ENCODE data around the gene DNAAF2.
"Not testable (repeated sequence)": the region's sequence is repeated elsewhere in the genome, so short reads cannot be mapped to it uniquely, and the experiment has no call there.

The DNAAF2 gene, protein sequence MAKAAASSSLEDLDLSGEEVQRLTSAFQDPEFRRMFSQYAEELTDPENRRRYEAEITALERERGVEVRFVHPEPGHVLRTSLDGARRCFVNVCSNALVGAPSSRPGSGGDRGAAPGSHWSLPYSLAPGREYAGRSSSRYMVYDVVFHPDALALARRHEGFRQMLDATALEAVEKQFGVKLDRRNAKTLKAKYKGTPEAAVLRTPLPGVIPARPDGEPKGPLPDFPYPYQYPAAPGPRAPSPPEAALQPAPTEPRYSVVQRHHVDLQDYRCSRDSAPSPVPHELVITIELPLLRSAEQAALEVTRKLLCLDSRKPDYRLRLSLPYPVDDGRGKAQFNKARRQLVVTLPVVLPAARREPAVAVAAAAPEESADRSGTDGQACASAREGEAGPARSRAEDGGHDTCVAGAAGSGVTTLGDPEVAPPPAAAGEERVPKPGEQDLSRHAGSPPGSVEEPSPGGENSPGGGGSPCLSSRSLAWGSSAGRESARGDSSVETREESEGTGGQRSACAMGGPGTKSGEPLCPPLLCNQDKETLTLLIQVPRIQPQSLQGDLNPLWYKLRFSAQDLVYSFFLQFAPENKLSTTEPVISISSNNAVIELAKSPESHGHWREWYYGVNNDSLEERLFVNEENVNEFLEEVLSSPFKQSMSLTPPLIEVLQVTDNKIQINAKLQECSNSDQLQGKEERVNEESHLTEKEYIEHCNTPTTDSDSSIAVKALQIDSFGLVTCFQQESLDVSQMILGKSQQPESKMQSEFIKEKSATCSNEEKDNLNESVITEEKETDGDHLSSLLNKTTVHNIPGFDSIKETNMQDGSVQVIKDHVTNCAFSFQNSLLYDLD

DNA sequence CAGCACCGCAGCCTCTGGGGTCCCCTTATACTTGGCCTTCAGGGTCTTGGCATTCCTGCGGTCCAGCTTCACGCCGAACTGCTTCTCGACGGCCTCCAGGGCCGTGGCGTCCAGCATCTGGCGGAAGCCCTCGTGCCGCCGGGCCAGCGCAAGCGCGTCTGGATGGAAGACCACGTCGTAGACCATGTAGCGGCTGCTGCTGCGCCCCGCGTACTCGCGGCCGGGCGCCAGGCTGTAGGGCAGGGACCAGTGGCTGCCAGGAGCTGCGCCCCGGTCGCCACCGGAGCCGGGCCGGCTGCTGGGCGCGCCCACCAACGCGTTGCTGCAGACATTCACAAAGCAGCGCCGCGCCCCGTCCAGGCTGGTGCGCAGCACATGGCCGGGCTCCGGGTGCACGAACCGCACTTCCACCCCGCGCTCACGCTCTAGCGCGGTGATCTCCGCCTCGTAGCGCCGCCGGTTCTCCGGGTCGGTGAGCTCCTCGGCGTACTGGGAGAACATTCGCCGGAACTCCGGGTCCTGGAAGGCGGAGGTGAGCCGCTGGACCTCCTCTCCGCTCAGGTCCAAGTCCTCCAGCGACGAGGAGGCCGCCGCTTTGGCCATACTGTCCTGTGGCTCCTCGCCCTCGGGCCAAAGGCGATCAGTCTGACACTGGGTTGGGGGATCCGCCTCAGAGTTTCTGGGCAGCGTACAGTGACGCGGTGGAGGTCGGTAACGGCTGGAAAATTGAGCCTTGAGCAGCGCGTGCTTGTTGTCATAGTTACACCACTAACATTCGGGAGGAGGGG lies at the start of gene DNAAF2:
Gene DNAAF2, minus strand, starts transcription at position 698 of the 788 bp plus-strand sequence. Its CDS starts 95 bp downstream, at position 603.
- peak; percentile 49 for DNase-seq

DNA sequence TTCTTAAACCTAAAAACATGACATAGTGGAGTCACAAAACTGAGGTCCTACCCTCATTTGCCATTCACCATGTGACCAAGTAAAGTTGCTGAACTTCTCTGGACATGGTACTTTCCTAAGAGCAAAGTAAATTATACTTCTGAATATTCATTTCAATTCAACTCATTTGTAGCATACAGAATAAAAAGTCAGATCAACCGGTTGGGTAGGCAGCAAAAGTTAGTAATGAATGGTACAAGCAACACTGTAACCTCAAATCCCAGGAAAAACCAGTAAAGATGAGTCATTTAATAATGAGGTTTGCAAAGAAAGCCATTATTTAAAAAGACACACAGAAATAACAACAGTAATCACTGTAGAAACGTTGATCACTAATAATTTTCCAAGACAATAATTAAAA lies 44.2 kb upstream of the DNAAF2 start:
- no peak for DNase-seq

DNA sequence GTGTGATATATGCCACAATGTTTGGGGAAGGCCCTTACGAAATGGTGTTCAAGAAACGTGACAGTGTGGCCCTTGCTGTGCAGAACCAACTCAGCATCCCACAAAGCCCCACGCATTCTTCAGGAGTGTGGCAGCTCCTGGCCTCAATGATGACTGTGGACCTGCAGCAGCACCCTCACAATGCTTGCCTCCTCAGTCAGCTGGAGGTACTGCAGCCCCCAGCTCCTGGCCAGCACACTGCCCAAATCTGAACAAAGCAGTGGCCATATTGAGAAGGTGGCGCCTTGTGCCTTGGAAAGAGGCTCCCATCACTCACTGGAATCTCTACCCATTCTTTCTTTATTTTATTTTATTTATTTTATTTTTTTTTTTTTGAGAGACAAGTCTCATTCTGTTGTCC lies 42.6 kb upstream of the DNAAF2 start:
- no peak for DNase-seq

DNA sequence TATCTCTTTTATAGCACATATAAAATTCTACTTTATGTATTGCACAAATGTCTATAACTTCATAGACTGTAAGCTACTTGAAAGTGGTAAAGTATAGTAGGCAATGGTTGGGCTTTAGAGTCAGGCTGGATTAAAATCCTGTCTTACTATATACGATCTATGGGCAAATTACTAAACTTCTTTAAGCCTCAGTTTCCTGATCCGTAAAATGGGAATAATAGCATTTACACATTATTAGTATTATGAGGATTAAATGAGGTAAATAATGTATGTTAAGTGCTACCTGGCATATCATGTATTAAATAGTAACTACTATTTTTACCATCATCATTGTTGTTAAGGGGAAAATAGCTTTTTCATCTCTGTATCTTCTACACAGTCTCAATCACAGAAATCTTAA lies 38.5 kb upstream of the DNAAF2 start:
- no peak for DNase-seq

DNA sequence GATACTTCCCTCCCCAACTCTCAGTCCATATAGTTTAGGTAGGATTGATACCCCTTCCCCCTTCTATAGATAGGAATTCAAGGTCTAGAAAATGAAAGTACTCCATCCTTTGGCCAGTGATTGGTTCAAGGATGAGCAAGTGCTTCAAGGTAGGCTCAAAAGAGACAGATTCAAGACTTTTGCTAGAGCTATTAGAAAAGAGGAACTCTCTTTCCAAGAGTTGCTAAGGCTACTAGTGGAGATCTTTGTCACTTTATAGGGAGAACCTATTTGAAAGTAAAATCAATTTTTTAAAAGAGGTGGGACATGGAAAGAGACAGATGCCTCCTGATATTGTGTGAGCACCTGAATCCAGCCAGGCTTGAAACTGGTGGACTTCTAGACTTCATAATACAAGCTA lies 35.4 kb upstream of the DNAAF2 start:
- no peak for DNase-seq

DNA sequence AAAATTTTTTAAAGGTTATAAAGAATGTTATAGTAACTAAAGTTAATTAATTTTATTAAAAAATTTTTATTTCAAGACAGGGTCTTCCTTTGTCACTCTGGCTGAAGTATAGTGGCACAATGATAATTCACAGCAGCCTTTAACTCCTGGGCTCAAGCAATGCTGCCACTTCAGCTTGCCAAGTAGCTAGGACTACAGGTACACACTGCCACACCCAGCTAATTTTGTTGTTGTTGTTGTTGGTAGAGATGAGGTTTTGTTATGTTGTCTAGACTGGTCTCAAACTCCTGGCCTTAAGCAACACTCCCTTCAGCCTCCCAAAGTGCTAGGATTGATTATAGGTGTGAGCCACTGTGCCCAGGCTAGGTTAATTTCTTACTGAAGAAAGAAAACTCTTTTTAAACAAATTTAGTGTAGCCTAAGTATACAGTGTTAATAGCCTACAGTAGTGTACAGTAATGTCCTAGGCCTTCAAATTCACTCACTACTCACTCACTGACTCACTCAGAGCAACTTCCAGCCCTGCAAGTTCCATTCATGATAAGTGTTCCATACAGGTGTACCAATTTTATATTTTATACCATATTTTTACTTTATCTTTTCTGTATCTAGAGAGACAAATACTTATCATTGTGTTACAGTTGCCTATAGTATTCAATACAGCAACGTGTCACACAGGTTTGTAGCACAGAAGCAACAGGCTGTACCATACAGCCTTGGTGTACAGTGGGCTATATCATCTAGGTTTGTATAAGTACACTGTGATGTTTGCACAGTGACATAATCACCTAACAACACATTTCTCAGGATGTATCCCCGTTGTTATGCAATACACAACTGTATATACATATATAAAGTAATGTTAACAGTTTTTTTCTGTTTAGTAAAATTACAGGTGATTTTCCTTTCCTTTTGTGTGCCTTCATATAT lies 24.7 kb upstream of the DNAAF2 start:
- DNase-seq = no peak

DNA sequence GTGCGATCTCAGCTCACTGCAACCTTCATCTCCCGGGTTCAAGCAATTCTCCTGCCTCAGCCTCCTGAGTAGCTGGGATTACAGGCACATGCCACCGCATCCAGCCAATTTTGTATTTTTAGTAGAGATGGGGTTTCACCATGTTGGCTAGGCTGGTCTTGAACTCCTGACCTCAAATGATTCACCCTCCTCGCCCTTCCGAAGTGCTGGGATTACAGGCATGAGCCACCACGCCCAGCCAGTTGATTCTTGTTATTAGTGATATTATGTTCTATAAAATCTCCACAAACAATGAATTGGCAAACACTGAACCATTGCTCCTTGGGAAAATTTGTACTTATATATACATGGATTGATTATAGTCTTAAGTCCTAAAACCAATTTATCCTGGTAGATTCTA lies 22.5 kb upstream of the DNAAF2 start:
- not testable (repeated sequence) for DNase-seq

DNA sequence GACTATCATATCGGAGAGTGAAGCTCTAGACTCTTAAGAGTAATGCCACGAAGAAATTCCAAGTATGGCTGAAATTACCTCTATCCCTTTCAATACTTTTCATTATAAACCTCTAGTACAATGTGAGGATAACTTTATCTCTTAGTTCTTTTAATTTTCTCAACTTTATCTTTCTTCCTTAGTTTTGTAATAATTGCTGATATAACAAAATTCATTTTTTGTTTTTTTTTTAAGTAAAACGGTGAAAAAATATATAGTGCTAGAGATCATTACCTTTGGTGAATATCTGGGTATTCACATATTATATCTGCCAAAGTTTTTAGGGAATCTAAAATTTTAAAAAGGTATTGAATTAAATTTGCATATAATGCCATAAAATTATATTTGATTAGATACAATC lies 19.5 kb upstream of the DNAAF2 start:
- DNase-seq = no peak

DNA sequence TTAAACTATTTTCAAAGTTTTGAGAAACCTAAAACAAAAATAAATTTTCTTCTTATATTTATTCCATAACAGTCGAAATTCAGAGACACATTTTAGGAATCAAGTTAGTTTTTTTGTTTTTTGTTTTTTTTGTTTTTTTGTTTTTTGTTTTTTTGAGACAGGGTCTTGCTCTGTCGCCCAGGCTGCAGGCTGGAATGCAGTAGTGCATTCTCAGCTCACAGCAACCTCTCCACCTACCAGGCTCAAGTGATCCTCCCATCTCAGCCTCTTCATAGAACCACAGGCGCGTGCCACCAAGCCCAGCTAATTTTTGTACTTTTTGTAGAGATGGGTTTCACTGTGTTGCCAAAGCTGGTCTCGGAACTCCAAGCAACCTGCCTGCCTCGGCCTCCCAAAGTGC lies 18.5 kb upstream of the DNAAF2 start:
- no peak for DNase-seq

DNA sequence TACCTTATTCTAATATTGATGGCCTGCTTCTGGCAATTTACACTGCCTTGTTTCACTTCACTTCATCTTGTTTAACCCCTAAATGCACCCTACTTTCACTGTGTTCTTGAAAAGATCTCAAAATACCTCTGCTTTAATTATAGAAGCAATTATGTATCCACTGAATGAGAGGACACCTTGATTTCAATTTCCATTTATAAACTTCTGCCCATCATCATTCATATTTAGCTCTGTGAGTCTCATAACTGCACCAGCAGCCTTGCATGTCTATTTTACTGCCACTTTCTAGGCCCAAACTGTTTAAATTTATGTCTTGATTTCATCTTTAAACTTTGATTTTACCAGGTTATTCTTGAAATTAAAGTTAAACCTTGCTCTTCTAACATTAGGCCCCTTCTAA lies 7.1 kb upstream of the DNAAF2 start:
- no peak for DNase-seq

DNA sequence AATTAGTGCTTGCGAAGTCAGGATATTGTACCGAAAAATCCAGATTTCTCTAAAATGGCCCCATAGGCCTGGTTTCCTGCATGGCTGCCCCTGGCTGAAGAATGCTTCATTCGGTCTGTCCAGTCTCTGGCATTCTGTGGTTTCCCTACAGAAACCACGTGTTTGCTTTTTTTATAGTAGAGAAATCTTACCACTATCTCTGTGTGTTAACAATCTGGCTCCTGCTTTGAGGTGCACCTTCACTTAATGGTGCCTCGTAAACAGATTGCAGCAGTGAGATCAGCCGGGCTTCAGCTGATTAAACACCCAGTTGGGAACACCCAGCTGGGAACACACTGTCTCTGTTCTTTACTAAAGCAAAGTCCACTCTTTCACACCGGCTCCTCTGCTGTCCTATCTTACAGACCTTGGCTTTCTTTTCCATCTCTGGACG lies 6.7 kb upstream of the DNAAF2 start:
- DNase-seq = no peak

DNA sequence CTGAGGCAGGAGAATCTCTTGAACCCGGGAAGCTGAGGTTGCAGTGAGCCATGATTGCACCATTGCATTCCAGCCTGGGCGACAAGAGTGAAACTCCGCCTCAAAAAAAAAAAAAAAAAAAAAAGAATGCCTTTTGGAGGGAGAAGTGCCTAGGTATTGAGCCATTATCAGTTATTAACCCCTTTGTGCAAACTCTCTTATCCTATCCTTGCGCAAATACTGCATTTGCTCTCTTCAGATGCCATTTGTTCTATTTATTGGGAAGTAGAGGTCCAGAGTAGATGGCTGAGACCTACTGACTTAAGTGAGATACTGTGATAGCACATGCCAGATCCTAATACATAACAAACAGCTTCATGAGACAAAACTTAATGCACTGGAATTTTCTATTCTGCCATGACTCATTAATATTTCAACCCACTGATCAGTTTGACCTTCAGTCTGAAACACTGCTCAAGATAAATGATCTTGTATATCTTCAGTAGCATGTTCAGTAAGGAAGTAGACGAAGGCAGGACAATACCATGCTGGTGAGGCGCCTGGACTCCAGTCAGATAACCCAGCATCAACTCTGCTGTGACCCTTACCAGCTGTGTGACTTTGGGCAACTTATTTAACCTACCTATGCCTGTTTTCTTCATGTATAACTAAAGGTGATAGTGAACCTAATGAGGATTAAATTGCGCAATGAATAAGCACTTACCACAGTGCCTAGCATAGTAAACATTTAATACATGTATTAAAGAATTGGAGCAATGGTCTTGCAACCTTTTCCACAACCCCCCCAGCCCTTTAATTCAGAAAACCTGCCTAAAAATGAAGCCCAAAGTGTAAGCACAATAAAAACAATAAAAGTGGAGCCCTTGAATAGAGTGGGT lies 5.7 kb upstream of the DNAAF2 start:
- DNase-seq = no peak

DNA sequence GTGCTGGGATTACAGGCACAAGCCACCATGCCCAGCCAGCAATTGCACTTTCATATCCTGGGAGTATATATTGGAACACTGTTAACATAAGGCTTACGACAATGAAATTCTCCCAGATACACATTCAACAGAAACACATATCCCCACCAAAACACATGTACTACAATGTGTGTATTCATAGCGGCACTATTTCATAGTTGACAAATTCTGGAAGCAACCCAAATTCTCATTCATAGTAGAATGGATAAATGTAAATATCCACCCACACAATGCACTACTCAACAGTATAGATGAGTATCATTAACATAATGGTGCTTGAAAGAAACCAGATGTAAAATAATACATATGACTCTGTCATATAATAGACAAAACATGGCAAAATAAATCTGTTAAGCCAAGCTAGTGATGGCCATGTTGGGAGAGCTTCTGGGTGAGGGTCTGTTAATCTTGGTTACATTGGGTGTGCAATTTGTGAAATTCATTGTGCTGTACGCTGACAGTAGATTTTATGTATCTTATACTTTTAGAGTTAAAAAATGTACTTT lies 2.6 kb upstream of the DNAAF2 start:
- DNase-seq = no peak

DNA sequence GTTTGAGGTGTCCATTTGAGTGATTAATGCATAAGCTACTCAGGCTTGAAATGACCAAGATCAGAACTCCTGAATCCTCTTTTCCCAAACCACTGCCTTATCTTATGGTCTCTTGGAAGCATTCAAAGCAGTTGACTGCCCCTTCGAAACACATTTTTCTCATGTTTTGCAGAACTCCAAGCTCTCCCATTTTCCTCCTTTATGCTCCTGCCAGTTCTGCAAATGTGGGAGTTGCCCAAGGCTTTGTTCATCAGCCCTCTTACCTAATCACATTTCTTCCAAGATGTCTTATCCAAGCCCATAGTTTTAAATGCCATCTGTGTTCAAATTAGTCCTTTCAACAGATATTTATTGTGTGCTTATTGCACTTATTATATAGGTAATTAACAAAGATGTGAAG lies 1.8 kb upstream of the DNAAF2 start:
- no peak for DNase-seq

DNA sequence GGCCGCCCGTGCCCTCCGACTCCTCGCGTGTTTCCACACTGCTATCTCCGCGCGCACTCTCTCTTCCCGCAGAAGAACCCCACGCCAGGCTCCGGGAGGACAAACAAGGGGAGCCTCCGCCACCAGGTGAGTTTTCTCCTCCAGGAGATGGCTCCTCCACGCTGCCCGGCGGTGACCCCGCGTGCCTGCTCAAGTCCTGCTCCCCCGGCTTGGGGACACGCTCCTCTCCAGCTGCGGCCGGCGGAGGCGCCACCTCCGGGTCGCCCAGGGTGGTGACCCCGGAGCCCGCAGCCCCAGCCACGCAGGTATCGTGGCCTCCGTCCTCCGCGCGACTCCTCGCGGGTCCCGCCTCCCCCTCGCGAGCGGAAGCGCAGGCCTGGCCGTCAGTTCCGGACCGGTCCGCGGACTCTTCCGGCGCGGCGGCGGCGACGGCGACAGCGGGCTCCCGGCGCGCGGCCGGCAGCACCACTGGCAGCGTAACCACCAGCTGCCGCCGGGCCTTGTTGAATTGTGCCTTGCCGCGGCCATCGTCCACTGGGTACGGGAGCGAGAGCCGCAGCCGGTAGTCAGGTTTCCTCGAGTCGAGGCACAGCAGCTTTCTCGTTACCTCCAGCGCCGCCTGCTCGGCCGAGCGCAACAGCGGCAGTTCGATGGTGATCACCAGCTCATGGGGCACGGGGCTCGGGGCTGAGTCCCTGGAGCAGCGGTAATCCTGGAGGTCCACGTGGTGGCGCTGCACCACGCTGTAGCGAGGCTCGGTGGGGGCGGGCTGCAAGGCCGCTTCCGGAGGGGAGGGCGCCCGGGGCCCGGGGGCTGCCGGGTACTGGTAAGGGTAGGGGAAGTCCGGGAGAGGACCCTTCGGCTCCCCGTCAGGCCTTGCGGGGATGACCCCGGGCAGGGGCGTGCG lies 1.2 kb downstream of the DNAAF2 start:
- DNase-seq = peak; percentile 96

DNA sequence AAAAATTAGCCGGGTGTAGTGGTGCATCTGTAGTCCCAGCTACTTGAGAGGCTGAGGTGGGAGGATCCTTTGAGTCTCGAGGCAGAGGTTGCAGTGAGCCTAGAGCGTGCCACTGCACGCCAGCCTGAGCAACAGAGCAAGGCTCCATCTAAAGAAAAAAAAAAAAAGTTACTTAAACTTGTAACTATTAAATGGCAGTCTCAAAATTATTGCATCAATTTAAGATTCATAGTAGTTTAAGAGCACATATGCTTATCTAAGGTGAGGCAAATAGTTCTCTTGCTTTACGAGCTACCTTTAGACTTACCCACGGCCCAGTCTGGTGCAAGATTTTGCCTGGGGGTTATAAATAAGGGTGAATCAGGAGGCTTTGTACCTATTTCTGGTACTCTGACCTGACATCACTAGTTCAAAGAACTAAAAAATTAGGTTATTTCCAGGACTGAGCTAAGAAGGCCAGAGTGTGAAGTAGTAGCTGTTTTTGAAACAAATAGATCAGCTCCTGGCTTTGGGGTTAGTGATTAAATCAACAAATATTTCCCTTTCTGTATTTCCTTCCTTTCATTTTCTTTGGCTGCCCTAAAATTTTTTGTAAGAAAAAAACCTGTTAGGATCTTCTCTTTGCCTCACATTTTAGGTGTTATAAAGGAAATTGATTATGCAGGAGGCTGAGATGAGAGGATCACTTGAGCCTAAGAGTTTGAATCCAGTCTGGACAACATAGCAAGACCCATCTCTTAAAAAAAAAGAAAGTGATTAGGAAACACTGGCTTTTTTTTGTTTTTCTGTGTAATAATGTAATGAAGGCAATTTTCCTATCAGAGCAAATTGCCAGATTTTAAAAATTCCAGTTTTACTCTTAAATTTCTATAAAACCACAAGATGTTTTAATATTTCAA lies 10.9 kb downstream of the DNAAF2 start:
- no peak for DNase-seq

DNA sequence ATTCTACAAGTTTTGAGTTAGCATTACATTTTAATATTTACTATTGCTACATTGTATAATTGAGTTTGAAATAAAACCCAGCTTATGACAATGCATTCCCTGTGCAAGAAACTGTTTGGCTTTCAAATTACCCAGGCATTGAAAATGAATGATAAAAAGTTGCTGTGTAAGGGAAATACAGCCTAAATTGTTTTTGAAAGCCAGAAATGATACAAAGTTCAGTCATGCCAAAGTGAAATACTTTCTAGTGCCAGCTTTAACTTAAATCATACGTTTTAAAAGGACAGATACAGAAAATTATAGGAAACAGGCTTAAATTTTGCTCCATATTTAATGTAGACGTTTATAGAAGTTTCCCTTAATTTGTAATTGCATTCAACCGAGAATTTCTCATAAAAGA lies 11.7 kb downstream of the DNAAF2 start:
- DNase-seq = no peak

DNA sequence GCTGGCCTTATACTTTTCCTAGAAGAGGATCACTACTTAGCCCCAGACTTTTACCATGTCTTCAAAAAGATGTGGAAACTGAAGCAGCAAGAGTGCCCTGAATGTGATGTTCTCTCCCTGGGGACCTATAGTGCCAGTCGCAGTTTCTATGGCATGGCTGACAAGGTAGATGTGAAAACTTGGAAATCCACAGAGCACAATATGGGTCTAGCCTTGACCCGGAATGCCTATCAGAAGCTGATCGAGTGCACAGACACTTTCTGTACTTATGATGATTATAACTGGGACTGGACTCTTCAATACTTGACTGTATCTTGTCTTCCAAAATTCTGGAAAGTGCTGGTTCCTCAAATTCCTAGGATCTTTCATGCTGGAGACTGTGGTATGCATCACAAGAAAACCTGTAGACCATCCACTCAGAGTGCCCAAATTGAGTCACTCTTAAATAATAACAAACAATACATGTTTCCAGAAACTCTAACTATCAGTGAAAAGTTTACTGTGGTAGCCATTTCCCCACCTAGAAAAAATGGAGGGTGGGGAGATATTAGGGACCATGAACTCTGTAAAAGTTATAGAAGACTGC lies 12.9 kb downstream of the DNAAF2 start:
- DNase-seq = no peak

Measured in NCI-H1092 (cell line).